A673 (cell line): Measurements from ENCODE around the gene GPN2. TPM values are rescaled to one million over a fixed set of nuclear protein-coding genes. Genes with fewer than 3 reads are reported as not detected.

Experiments
- BruUV-seq: library from RNA; stranded (reverse); fragments of 400-500 nt; replicated peaks from 2 replicates; lab custom pipeline; 2021; lab: Mats Ljungman, UMichigan
- CTCF ChIA-PET: fragments of 300-600 bp; sonication (Branson Sonifier 250); formaldehyde crosslinking; loops from one replicate; lab custom pipeline; 2022; ENCODE audit warnings: antibody characterized with exemption; lab: Charles Lee
- POLR2A ChIA-PET: fragments of 300-600 bp; sonication (Branson Sonifier 250); formaldehyde crosslinking; loops from one replicate; lab custom pipeline; 2022; ENCODE audit warnings: antibody characterized with exemption; ENCODE audit not compliant: low non-redundant PET; lab: Charles Lee
- DNase-seq: peaks from one replicate; pipeline ENCODE4 v3.0.0-alpha.2; 2015; ENCODE audit warnings: low spot score
- H3K27ac ChIP-seq: fragments of 200-600 bp; sonication (generic); 2 replicates; pipeline ENCODE4 v1.5.1; 2016; ENCODE audit warnings: mixed run types, low read depth, mild to moderate bottlenecking, mixed read lengths, antibody characterized with exemption, low read length; ENCODE audit not compliant: poor library complexity, severe bottlenecking
- H3K27me3 ChIP-seq: fragments of 200-600 bp; sonication (generic); replicated peaks from 2 replicates; pipeline ENCODE4 v1.6.1; 2017; ENCODE audit warnings: mixed run types, low read depth, mild to moderate bottlenecking, mixed read lengths, antibody characterized with exemption, low read length; ENCODE audit not compliant: insufficient read depth, poor library complexity
- H3K36me3 ChIP-seq: fragments of 200-600 bp; sonication (generic); 2 replicates; pipeline ENCODE4 v1.6.1; 2016; ENCODE audit warnings: mixed run types, mild to moderate bottlenecking, mixed read lengths, antibody characterized with exemption, low read length; ENCODE audit not compliant: insufficient read depth, poor library complexity, severe bottlenecking
- H3K4me1 ChIP-seq: fragments of 200-600 bp; sonication (generic); 2 replicates; pipeline ENCODE4 v1.6.1; 2017; ENCODE audit warnings: mixed run types, mild to moderate bottlenecking, mixed read lengths, antibody characterized with exemption, low read length; ENCODE audit not compliant: insufficient read depth, poor library complexity, severe bottlenecking
- H3K4me3 ChIP-seq: fragments of 200-600 bp; sonication (generic); 2 replicates; pipeline ENCODE4 v1.5.1; 2016; ENCODE audit warnings: low read depth, mixed run types, mild to moderate bottlenecking, mixed read lengths, low read length; ENCODE audit not compliant: poor library complexity, severe bottlenecking
- H3K9me3 ChIP-seq: fragments of 200-600 bp; sonication (generic); 2 replicates; pipeline ENCODE4 v1.6.1; 2016; ENCODE audit warnings: mixed run types, low read depth, mild to moderate bottlenecking, mixed read lengths, antibody characterized with exemption, low read length; ENCODE audit not compliant: poor library complexity, severe bottlenecking
- EZH2 ChIP-seq: fragments of 200-600 bp; sonication (generic); IDR thresholded peaks from 2 replicates; pipeline ENCODE4 v1.6.1; 2017; ENCODE audit warnings: borderline replicate concordance, low read depth, mild to moderate bottlenecking, mixed read lengths, antibody characterized with exemption, low read length; ENCODE audit not compliant: poor library complexity, severe bottlenecking
- intact Hi-C: fragments of 100-400 bp; cut with micrococcal nuclease; formaldehyde crosslinking; loops from one replicate; pipeline ENCODE4 v1.10.0; 2022; ENCODE audit not compliant: unreplicated experiment
- total RNA-seq: library from RNA; stranded (reverse); gene quantifications from 2 replicates; pipeline ENCODE4 v1.2.3, GENCODE V29; 2021
- TF ChIP-seq, protein P1 (sequence below): fragments of 300-800, 200-600 bp; sonication (generic); conservative IDR thresholded peaks from 2 replicates; pipeline ENCODE4 v1.5.1; 2017; ENCODE audit warnings: low read depth, mild to moderate bottlenecking, antibody characterized with exemption, low read length, moderate library complexity, mixed read lengths

Gene GPN2
- total RNA-seq, 1 experiment from 2014 or later = 41.4 TPM

DNA sequence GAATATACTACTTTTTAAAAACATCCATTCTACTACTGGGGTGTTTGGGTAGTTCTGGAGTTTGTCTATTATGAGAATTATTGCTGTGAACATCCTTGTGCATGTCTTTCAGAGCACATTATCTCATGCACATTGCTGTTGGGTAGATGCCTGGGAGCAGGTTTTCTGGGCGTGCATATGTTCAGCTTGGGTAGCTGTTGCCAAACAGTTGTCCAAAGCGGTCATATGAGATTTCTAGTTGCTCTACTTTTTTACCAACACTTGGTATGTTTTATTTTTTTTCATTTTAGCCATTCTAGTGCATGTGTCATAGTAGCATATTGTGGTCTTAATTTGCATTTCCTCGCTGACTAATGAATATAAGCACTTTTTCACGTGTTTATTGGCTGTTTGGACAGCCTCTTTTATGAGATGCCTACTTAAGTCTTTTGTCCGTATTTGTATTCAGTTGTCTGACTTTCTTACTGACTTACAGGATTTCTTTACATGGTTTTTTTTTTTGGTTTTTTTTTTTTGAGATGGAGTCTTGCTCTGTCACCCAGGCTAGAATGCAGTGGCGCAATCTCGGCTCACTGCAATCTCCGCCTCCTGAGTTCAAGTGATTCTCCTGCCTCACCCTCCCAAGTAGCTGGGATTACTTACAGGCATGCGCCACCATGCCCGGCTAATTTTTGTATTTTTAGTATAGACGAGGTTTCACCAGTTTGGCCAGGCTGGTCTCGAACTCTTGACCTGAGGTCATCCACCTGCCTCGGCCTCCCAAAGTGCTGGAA is 45.5 kb downstream of the GPN2 start:
- ChIA-PET CTCF (no interaction called here), POLR2A (no interaction called here)
- TF ChIP-seq EZH2 = no peak
- TF ChIP-seq, protein P1, sequence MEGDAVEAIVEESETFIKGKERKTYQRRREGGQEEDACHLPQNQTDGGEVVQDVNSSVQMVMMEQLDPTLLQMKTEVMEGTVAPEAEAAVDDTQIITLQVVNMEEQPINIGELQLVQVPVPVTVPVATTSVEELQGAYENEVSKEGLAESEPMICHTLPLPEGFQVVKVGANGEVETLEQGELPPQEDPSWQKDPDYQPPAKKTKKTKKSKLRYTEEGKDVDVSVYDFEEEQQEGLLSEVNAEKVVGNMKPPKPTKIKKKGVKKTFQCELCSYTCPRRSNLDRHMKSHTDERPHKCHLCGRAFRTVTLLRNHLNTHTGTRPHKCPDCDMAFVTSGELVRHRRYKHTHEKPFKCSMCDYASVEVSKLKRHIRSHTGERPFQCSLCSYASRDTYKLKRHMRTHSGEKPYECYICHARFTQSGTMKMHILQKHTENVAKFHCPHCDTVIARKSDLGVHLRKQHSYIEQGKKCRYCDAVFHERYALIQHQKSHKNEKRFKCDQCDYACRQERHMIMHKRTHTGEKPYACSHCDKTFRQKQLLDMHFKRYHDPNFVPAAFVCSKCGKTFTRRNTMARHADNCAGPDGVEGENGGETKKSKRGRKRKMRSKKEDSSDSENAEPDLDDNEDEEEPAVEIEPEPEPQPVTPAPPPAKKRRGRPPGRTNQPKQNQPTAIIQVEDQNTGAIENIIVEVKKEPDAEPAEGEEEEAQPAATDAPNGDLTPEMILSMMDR = no peak
- Histone ChIP-seq H3K27ac (no peak overlapping the region), H3K36me3 (peaks cover 32% of the 10 kb centered on the region), H3K27me3 (no peaks in the 10 kb centered on the region), H3K4me1 (no peaks in the 10 kb centered on the region), H3K9me3 (no peaks in the 10 kb centered on the region), H3K4me3 (no peak overlapping the region)
- intact Hi-C loops = no loop called here
- no peak for DNase-seq
- BruUV-seq = no TSS peak

DNA sequence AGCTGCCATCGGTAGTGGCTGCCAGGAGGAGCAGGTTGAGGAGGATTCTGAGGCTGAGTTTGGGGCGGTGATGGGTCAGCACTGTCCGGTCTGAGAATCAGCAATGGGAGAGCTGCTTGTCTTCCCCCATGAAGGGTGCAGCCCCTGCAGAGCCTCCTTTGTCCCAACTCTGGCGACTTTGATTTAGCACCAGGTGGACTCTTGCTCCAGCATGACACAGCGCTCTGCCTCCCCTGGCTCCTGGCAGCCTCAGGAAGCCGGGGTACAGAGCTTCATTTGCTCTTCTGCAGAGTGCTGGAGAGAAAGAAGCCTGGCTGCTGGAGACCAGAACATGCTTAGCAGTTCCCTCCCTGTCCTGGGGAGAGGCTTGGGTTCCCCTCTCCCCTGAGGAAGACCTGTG is 50.3 kb downstream of the GPN2 start:
- no peak overlapping the region for H3K4me3 ChIP-seq
- H3K27me3 ChIP-seq = no peaks in the 10 kb centered on the region
- H3K4me1 ChIP-seq = no peaks in the 10 kb centered on the region
- POLR2A ChIA-PET = no interaction called here
- CTCF ChIA-PET = no interaction called here
- H3K9me3 ChIP-seq = no peaks in the 10 kb centered on the region
- DNase-seq = no peak
- intact Hi-C loops = no loop called here
- H3K27ac ChIP-seq = no peak overlapping the region
- H3K36me3 ChIP-seq = peaks cover 22% of the 10 kb centered on the region
- TF ChIP-seq EZH2 = no peak
- TF ChIP-seq, protein P1 = no peak
- BruUV-seq = no TSS peak

DNA sequence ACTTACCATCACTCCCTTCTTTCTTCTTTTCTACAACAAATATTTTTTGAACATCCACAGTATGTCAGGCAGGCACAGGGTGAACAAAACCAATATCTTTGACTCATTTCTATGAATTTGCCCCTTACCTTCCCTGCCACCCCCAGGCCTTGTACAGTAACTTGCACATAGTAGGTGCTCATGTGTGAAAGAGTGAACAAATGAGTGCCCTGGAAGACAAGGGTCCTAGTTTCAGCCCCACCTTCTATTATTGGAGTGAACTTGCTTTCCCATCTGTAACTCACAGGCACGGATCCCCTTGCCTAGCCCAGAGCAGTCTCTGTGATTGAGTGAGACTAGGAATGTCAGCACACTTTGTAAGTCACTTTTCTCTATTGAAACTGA is 50.8 kb downstream of the GPN2 start:
- H3K27ac ChIP-seq = no peak overlapping the region
- no peak overlapping the region for H3K4me3 ChIP-seq
- no peaks in the 10 kb centered on the region for H3K4me1 ChIP-seq
- BruUV-seq = no TSS peak
- H3K27me3 ChIP-seq = no peaks in the 10 kb centered on the region
- intact Hi-C loops = no loop called here
- ChIA-PET POLR2A (no interaction called here), CTCF (no interaction called here)
- TF ChIP-seq, protein P1 = no peak
- DNase-seq = no peak
- H3K9me3 ChIP-seq = no peaks in the 10 kb centered on the region
- H3K36me3 ChIP-seq = peaks cover 25% of the 10 kb centered on the region
